Mammary epithelial cell (primary cell): Measurements from ENCODE around the gene KATNB1.
"Not testable (repeated sequence)": the region's sequence is repeated elsewhere in the genome, so short reads cannot be mapped to it uniquely, and the experiment has no call there.

Experiments used
- EZH2 ChIP-seq: IDR thresholded peaks from 2 replicates; pipeline ENCODE4 v1.6.1; 2012; ENCODE audit warnings: low read length, inconsistent platforms, borderline replicate concordance
- TF ChIP-seq, protein P1 (sequence below), 2 donors: IDR thresholded peaks in 1 of 2; conservative IDR thresholded peaks in 1 of 2; 2 replicates each; pipeline ENCODE4 v1.5.1; 2011 to 2012; ENCODE audit warnings: inconsistent platforms in 2 of 2, low read length in 2 of 2, mild to moderate bottlenecking in 2 of 2, control low read depth in 1 of 2, low read depth in 1 of 2; ENCODE audit not compliant: insufficient read depth in 1 of 2; ENCODE audit errors: extremely low read depth in 1 of 2

DNA sequence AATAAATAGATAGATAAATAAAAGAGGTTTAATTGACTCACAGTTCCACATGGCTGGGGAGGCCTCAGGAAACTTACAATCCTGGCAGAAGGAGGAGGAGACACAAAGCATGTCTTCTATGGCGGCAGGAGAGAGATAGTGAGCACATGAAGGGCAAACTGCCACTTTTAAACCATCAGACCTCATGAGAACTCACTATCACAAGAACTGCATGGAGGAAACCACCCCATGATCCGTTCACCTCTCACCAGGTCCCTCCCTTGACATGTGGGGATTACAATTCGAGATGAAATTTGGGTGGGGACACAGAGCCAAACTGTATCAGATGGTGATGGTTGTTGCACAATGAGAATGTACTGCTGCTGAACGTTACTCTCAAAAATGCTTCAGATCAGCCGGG, 44.3 kb downstream of the KATNB1 start:
- TF ChIP-seq, protein P1, sequence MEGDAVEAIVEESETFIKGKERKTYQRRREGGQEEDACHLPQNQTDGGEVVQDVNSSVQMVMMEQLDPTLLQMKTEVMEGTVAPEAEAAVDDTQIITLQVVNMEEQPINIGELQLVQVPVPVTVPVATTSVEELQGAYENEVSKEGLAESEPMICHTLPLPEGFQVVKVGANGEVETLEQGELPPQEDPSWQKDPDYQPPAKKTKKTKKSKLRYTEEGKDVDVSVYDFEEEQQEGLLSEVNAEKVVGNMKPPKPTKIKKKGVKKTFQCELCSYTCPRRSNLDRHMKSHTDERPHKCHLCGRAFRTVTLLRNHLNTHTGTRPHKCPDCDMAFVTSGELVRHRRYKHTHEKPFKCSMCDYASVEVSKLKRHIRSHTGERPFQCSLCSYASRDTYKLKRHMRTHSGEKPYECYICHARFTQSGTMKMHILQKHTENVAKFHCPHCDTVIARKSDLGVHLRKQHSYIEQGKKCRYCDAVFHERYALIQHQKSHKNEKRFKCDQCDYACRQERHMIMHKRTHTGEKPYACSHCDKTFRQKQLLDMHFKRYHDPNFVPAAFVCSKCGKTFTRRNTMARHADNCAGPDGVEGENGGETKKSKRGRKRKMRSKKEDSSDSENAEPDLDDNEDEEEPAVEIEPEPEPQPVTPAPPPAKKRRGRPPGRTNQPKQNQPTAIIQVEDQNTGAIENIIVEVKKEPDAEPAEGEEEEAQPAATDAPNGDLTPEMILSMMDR (conservative IDR thresholded peaks at IDR 0.05 in 1 of 2, IDR thresholded peaks at IDR 0.05 in 1 of 2; ENCODE audit: extremely low read depth in 1 of 2, insufficient read depth in 1 of 2, low read depth in 1 of 2, low read length in 2 of 2): not testable (repeated sequence)
- not testable (repeated sequence) for TF ChIP-seq EZH2
